Measurements from ENCODE around the gene GNB1L. TPM values are rescaled to one million over a fixed set of nuclear protein-coding genes. Genes with fewer than 3 reads are reported as not detected.
A peak's percentile ranks its signal among the peaks of the same experiment; 100 is the strongest.

Gene GNB1L
- total and polyA plus RNA-seq, 9 of the 15 experiments (the other 6 are each of a cell fraction or from before 2014, with no cell fraction given) = 0.56 to 50.5 (median 10.2) TPM

DNA sequence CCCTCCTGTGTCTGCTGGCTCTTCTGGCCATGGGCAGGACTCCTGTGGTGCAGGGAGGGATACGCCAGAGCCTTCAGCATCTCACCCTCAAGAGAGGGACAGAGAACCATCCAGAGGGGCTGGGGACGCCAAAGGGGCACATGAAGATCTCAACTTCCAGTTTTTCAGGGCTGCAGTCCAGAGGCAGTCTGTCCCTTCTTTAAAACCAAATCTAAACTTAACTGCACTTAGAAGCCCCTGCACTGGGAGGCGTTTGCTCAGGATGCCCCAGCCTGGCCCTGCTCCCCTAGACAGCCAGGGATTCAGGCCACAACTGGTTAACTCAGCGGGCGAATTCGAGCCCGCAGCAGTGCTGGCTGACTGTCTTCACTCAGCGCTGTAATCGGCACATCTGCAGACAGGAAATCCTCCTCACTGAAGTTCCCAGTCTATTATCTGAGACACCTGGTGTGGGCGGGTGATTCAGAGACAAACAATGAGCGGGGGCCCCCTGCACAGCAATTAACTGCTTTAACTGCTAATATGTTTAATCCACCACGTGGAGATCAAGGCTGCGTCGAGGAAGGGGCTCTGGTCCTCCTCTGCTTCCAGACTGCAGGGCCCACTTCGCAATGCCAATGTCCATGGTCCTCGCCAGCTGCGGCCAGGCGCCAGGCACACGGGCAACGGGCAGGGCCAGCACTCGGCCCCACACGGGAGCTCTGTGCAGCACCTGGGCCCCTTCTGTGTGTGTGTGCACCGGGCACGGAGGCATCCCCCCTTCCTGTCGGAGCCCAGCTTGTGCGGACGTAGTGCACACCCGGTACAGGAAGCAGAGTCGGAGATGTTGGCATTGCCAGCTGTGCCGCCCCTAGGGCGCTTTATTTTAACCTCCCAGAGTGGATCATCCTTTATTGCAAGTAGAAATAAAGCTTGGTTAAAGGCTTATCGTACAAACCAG lies 36.9 kb upstream of the GNB1L start (continued):
- TF ChIP-seq MIER1 (IDR thresholded peaks at IDR 0.05; ENCODE audit: low read depth) = peak; percentile 42
- no peak for TF ChIP-seq ILK (tag; IDR thresholded peaks at IDR 0.05; ENCODE audit: borderline replicate concordance, low read depth)
- TF ChIP-seq ZNF217 (CRISPR knock-in tag; IDR thresholded peaks at IDR 0.05) = no peak
- peak in 1 of 2 experiments; percentile 89; a peak in 2 of 4 replicates for TF ChIP-seq TEAD1 (CRISPR knock-in tag; IDR thresholded peaks at IDR 0.05)
- TF ChIP-seq, protein P1, sequence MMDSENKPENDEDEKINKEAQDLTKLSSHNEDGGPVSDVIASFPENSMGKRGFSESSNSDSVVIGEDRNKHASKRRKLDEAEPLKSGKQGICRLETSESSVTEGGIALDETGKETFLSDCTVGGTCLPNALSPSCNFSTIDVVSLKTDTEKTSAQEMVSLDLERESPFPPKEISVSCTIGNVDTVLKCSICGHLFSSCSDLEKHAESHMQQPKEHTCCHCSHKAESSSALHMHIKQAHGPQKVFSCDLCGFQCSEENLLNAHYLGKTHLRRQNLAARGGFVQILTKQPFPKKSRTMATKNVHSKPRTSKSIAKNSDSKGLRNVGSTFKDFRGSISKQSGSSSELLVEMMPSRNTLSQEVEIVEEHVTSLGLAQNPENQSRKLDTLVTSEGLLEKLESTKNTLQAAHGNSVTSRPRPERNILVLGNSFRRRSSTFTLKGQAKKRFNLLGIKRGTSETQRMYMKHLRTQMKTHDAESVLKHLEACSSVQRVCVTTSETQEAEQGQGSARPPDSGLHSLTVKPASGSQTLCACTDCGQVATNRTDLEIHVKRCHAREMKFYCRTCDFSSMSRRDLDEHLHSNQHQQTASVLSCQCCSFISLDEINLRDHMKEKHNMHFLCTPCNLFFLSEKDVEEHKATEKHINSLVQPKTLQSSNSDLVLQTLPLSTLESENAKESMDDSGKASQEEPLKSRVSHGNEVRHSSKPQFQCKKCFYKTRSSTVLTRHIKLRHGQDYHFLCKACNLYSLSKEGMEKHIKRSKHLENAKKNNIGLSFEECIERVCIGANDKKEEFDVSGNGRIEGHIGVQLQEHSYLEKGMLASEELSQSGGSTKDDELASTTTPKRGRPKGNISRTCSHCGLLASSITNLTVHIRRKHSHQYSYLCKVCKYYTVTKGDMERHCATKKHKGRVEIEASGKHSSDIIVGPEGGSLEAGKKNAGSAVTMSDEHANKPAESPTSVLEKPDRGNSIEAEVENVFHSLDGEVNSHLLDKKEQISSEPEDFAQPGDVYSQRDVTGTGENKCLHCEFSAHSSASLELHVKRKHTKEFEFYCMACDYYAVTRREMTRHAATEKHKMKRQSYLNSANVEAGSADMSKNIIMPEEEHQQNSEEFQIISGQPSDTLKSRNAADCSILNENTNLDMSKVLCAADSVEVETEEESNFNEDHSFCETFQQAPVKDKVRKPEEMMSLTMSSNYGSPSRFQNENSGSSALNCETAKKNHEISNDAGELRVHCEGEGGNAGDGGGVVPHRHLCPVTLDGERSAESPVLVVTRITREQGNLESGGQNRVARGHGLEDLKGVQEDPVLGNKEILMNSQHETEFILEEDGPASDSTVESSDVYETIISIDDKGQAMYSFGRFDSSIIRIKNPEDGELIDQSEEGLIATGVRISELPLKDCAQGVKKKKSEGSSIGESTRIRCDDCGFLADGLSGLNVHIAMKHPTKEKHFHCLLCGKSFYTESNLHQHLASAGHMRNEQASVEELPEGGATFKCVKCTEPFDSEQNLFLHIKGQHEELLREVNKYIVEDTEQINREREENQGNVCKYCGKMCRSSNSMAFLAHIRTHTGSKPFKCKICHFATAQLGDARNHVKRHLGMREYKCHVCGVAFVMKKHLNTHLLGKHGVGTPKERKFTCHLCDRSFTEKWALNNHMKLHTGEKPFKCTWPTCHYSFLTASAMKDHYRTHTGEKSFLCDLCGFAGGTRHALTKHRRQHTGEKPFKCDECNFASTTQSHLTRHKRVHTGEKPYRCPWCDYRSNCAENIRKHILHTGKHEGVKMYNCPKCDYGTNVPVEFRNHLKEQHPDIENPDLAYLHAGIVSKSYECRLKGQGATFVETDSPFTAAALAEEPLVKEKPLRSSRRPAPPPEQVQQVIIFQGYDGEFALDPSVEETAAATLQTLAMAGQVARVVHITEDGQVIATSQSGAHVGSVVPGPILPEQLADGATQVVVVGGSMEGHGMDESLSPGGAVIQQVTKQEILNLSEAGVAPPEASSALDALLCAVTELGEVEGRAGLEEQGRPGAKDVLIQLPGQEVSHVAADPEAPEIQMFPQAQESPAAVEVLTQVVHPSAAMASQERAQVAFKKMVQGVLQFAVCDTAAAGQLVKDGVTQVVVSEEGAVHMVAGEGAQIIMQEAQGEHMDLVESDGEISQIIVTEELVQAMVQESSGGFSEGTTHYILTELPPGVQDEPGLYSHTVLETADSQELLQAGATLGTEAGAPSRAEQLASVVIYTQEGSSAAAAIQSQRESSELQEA (IDR thresholded peaks at IDR 0.05; ENCODE audit: low read depth) = no peak; the same call in 1 of the 2 replicates
- no peak for TF ChIP-seq SRSF1 (IDR thresholded peaks at IDR 0.05; ENCODE audit: low read depth, low read length)
- TF ChIP-seq ZNF445 (CRISPR knock-in tag; IDR thresholded peaks at IDR 0.05; ENCODE audit: low read depth) = peak; percentile 56; the same call in 1 of the 2 replicates
- TF ChIP-seq SMC3 (conservative IDR thresholded peaks at IDR 0.05; ENCODE audit: insufficient read depth, low read depth, low read length) = no peak; the same call in 1 of the 2 replicates
- no peak for TF ChIP-seq ZKSCAN8 (CRISPR knock-in tag; IDR thresholded peaks at IDR 0.05)
- peak; percentile 95 for TF ChIP-seq MYC (IDR thresholded peaks at IDR 0.05; ENCODE audit: low read depth, low read length)
- peak; percentile 72 for TF ChIP-seq MYC (CRISPR knock-in tag; IDR thresholded peaks at IDR 0.05; ENCODE audit: borderline replicate concordance, low read depth)
- TF ChIP-seq ZNF717 (CRISPR knock-in tag; IDR thresholded peaks at IDR 0.05) = peak; percentile 84
- TF ChIP-seq SAFB2 (IDR thresholded peaks at IDR 0.05; ENCODE audit: borderline replicate concordance, low read depth, low read length, severe bottlenecking) = no peak
- TF ChIP-seq SRSF9 (IDR thresholded peaks at IDR 0.05; ENCODE audit: borderline replicate concordance, low read depth, low read length) = no peak
- TF ChIP-seq ZNF24 (IDR thresholded peaks at IDR 0.05) = peak; percentile 75; the same call in 1 of the 2 replicates
- TF ChIP-seq, protein P2, sequence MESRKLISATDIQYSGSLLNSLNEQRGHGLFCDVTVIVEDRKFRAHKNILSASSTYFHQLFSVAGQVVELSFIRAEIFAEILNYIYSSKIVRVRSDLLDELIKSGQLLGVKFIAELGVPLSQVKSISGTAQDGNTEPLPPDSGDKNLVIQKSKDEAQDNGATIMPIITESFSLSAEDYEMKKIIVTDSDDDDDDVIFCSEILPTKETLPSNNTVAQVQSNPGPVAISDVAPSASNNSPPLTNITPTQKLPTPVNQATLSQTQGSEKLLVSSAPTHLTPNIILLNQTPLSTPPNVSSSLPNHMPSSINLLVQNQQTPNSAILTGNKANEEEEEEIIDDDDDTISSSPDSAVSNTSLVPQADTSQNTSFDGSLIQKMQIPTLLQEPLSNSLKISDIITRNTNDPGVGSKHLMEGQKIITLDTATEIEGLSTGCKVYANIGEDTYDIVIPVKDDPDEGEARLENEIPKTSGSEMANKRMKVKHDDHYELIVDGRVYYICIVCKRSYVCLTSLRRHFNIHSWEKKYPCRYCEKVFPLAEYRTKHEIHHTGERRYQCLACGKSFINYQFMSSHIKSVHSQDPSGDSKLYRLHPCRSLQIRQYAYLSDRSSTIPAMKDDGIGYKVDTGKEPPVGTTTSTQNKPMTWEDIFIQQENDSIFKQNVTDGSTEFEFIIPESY (CRISPR knock-in tag; IDR thresholded peaks at IDR 0.05) = no peak
- TF ChIP-seq ZFPM2 (CRISPR knock-in tag; IDR thresholded peaks at IDR 0.05) = no peak; the same call in 1 of the 2 replicates
- TF ChIP-seq SUPT5H (IDR thresholded peaks at IDR 0.05) = 0 out of 2 replicates have a peak, but pooled peaks have one; percentile 13
